ENCODE data around the gene WFIKKN2.

Gene WFIKKN2

DNA sequence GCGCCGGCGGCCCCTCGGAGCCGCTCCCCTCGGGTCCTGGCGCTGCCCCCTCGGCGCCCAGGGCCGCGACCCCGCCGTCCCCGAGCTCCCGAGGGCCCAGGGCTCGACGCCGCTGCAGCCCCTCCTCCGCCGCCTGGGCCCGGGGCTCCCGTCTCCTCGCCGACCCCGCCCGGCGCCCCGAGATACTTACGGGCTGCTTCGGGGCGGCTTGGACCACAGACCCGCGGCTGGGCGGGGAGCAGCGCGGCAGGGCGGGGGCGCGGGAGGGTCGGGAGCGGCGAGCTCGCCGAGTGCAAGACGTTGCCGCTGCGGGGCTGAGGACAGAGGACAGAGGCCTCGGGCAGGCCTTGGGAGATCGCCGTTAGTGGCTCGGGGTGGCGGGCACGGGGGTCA is 30.5 kb downstream of the WFIKKN2 start:
- TF ChIP-seq CTCF (IDR thresholded peaks at IDR 0.05): no peak
- Histone ChIP-seq H3K9me3 (no peaks in the 10 kb centered on the region), H3K27ac (peak overlapping the region; percentile 92), H3K4me1 (ENCODE audit: control insufficient read depth in 1 of 2, insufficient read depth in 1 of 2, low read depth in 1 of 2, low read length in 1 of 2) (peaks cover 49 to 50% of the 10 kb centered on the region in 2 experiments), H3K4me3 (ENCODE audit: low read depth in 1 of 2, low read length in 1 of 2) (peak overlapping the region; percentile 82 to 83), H3K27me3 (no peaks in the 10 kb centered on the region), H3K36me3 (peaks cover 29% of the 10 kb centered on the region)

- H3K36me3 ChIP-seq: peaks cover 23% of the 10 kb centered on the region
- peak within 1 kb of the TSS; percentile 92 for H3K27ac ChIP-seq
- peaks cover 54 to 56% of the 10 kb centered on the region in 2 experiments for H3K4me1 ChIP-seq (ENCODE audit: control insufficient read depth in 1 of 2, insufficient read depth in 1 of 2, low read depth in 1 of 2, low read length in 1 of 2)
- no peaks in the 10 kb centered on the region for H3K9me3 ChIP-seq
- peak; percentile 58 for TF ChIP-seq CTCF (IDR thresholded peaks at IDR 0.05)
- peak within 1 kb of the TSS; percentile 82 to 83 for H3K4me3 ChIP-seq (ENCODE audit: low read depth in 1 of 2, low read length in 1 of 2)
- no peaks in the 10 kb centered on the region for H3K27me3 ChIP-seq
These were observed 31.0 kb downstream of the WFIKKN2 start, which contains the start of gene TOB1 for GRCh38 chr17:50866261-50866949. TOB1 (minus strand) TSS chr17:50866354; CDS start chr17:50864017, 2,337 bp downstream.

GRCh38 chr17:50866950-50867362 is 31.6 kb downstream of the WFIKKN2 start:
- H3K27ac ChIP-seq: peak overlapping the region; percentile 92
- H3K4me3 ChIP-seq (ENCODE audit: low read depth in 1 of 2, low read length in 1 of 2): peak overlapping the region; percentile 82 to 83
- peaks cover 60 to 61% of the 10 kb centered on the region in 2 experiments for H3K4me1 ChIP-seq (ENCODE audit: control insufficient read depth in 1 of 2, insufficient read depth in 1 of 2, low read depth in 1 of 2, low read length in 1 of 2)
- peaks cover 18% of the 10 kb centered on the region for H3K36me3 ChIP-seq
- no peak for TF ChIP-seq CTCF (IDR thresholded peaks at IDR 0.05)
- no peaks in the 10 kb centered on the region for H3K27me3 ChIP-seq
- H3K9me3 ChIP-seq: no peaks in the 10 kb centered on the region

DNA sequence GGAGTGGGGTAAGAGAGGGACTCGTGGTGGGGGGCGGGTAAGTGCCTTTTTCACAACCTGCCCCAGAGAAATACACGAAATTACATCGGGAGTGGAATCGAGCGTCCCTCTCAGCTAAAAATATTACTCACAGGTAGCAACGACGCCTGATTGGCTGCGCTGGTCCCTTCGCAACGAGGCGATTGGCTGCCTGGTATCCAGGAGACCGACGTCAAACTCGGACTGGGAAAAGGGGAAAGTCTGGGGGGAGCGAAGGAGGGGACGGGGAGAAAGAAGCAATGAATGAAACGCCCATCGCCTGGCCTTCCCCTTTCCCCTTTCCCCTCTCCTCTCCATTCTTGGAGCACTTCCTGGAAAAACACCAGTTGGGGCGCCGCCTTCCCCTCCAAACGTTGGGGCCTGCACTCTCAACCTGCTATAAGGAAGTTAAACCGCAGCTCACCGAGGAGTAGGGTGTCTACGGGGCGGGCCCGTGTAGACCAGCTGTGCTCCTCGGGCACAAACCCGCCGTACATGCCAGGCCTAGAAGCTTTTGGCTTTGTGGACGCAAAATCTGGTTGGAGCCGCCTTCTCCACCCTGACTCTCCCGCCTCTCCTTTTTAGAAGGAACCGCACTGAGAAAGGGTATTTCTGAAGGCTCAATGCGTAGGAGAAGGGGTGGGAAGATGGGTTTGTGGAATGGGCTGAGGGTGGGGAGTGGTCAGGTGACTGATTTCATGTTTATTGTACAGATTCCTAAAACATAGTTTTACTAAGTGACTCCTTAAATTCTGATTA is 32.2 kb downstream of the WFIKKN2 start:
- TF ChIP-seq CTCF (IDR thresholded peaks at IDR 0.05): peak; percentile 27
- peaks cover 64 to 67% of the 10 kb centered on the region in 2 experiments for H3K4me1 ChIP-seq (ENCODE audit: control insufficient read depth in 1 of 2, insufficient read depth in 1 of 2, low read depth in 1 of 2, low read length in 1 of 2)
- H3K9me3 ChIP-seq: no peaks in the 10 kb centered on the region
- peak overlapping the region; percentile 92 for H3K27ac ChIP-seq
- peaks cover 12% of the 10 kb centered on the region for H3K36me3 ChIP-seq
- peak overlapping the region; percentile 82 to 83 for H3K4me3 ChIP-seq (ENCODE audit: low read depth in 1 of 2, low read length in 1 of 2)
- H3K27me3 ChIP-seq: no peaks in the 10 kb centered on the region

- Histone ChIP-seq H3K36me3 (peaks cover 7% of the 10 kb centered on the region), H3K4me1 (ENCODE audit: control insufficient read depth in 1 of 2, insufficient read depth in 1 of 2, low read depth in 1 of 2, low read length in 1 of 2) (peaks cover 64 to 68% of the 10 kb centered on the region in 2 experiments), H3K27ac (peak overlapping the region; percentile 92), H3K4me3 (ENCODE audit: low read depth in 1 of 2, low read length in 1 of 2) (peak overlapping the region; percentile 82 to 83), H3K27me3 (no peaks in the 10 kb centered on the region), H3K9me3 (no peaks in the 10 kb centered on the region)
- no peak for TF ChIP-seq CTCF (IDR thresholded peaks at IDR 0.05)
These were observed 32.7 kb downstream of the WFIKKN2 start for GRCh38 chr17:50868140-50868438.

Measured in neutrophil (primary cell).